DOHH2 (cell line): Measurements from ENCODE around the gene DSCAM.
"Not testable (repeated sequence)": the region's sequence is repeated elsewhere in the genome, so short reads cannot be mapped to it uniquely, and the experiment has no call there.

Experiments used
- H3F3A ChIP-seq: fragments of 200-600 bp; sonication (generic), shearing (Covaris generic); 2 replicates; pipeline ENCODE4 v1.6.0; 2016; ENCODE audit warnings: antibody characterized with exemption, mild to moderate bottlenecking; ENCODE audit not compliant: control insufficient read depth, insufficient read depth
- H3K27ac ChIP-seq: fragments of 200-600 bp; sonication (generic); 2 replicates; pipeline ENCODE4 v1.5.1; 2014; ENCODE audit warnings: low read depth, mild to moderate bottlenecking, low read length, moderate library complexity
- H3K27me3 ChIP-seq: fragments of 200-600 bp; sonication (generic); 2 replicates; pipeline ENCODE4 v1.6.1; 2014; ENCODE audit warnings: mild to moderate bottlenecking, low read length, mixed read lengths; ENCODE audit not compliant: control insufficient read depth
- H3K36me3 ChIP-seq: fragments of 200-600 bp; sonication (generic); 2 replicates; pipeline ENCODE4 v1.6.1; 2014; ENCODE audit warnings: mild to moderate bottlenecking, low read length, moderate library complexity, mixed read lengths; ENCODE audit not compliant: control insufficient read depth
- H3K4me1 ChIP-seq: fragments of 200-600 bp; sonication (generic); 2 replicates; pipeline ENCODE4 v1.6.1; 2014; ENCODE audit warnings: mild to moderate bottlenecking, low read length, mixed read lengths; ENCODE audit not compliant: control insufficient read depth
- H3K4me2 ChIP-seq: fragments of 200-600 bp; sonication (generic); 2 replicates; pipeline ENCODE4 v1.6.0; 2014; ENCODE audit warnings: mild to moderate bottlenecking, low read length, moderate library complexity
- H3K4me3 ChIP-seq: fragments of 200-600 bp; sonication (generic); 2 replicates; pipeline ENCODE4 v1.5.1; 2014; ENCODE audit warnings: mild to moderate bottlenecking, low read length, mixed read lengths
- H3K79me2 ChIP-seq: fragments of 200-600 bp; sonication (generic); 2 replicates; pipeline ENCODE4 v1.6.1; 2014; ENCODE audit warnings: mild to moderate bottlenecking, low read length, mixed read lengths; ENCODE audit not compliant: control insufficient read depth
- H3K9me2 ChIP-seq: fragments of 200-600 bp; sonication (generic); replicated peaks from 2 replicates; pipeline ENCODE4 v1.6.1; 2014; ENCODE audit warnings: mild to moderate bottlenecking, low read length, mixed read lengths; ENCODE audit not compliant: control insufficient read depth
- H3K9me3 ChIP-seq: fragments of 200-600 bp; sonication (generic); 2 replicates; pipeline ENCODE4 v1.6.1; 2014; ENCODE audit warnings: antibody characterized with exemption, low read length, mixed read lengths; ENCODE audit not compliant: control insufficient read depth, insufficient read depth
- H4K20me1 ChIP-seq: fragments of 200-600 bp; sonication (generic); 2 replicates; pipeline ENCODE4 v1.6.0; 2014; ENCODE audit warnings: low read depth, mild to moderate bottlenecking, antibody characterized with exemption, low read length, moderate library complexity; ENCODE audit not compliant: control insufficient read depth, insufficient read depth
- EZH2phosphoT487 ChIP-seq: fragments of 200-600 bp; sonication (generic); IDR thresholded peaks from 2 replicates; pipeline ENCODE4 v1.6.1; 2017; ENCODE audit warnings: borderline replicate concordance, mild to moderate bottlenecking, antibody characterized with exemption, low read length, moderate library complexity, mixed read lengths
- TF ChIP-seq, protein P1 (sequence below): fragments of 200-600 bp; sonication (generic); IDR thresholded peaks from one replicate; pipeline ENCODE4 v1.5.1; 2014; ENCODE audit warnings: antibody characterized with exemption, mild to moderate bottlenecking, low read depth, low read length; ENCODE audit not compliant: poor library complexity, severe bottlenecking

The DSCAM gene

DNA sequence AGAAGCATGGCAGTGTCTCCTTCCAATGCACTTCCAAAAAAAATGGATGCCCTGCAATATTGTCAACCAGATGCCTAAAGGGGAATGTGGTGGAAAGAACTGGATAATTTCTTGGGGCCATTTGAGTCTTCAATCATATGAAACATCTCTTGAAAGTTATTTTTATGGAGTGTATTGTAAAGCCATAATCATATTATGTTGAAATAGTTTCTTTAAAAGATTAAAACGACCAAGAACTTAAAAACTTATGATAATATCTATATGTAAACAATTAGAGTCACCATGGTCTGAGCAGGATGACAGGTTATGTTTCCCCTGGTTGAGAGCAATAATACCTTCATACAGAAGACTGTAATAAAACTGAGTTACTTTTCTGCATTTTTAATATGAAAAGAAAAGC is 522.6 kb downstream of the DSCAM start:
- H3K4me1 ChIP-seq: no peaks in the 10 kb centered on the region
- no peak overlapping the region for H3K4me3 ChIP-seq
- H3K79me2 ChIP-seq: no peaks in the 10 kb centered on the region; the same call in 1 of the 2 replicates
- no peak for TF ChIP-seq EZH2phosphoT487
- TF ChIP-seq, protein P1, sequence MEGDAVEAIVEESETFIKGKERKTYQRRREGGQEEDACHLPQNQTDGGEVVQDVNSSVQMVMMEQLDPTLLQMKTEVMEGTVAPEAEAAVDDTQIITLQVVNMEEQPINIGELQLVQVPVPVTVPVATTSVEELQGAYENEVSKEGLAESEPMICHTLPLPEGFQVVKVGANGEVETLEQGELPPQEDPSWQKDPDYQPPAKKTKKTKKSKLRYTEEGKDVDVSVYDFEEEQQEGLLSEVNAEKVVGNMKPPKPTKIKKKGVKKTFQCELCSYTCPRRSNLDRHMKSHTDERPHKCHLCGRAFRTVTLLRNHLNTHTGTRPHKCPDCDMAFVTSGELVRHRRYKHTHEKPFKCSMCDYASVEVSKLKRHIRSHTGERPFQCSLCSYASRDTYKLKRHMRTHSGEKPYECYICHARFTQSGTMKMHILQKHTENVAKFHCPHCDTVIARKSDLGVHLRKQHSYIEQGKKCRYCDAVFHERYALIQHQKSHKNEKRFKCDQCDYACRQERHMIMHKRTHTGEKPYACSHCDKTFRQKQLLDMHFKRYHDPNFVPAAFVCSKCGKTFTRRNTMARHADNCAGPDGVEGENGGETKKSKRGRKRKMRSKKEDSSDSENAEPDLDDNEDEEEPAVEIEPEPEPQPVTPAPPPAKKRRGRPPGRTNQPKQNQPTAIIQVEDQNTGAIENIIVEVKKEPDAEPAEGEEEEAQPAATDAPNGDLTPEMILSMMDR: no peak
- H3K9me2 ChIP-seq: no peaks in the 10 kb centered on the region; the same call in 1 of the 2 replicates
- no peaks in the 10 kb centered on the region for H3K27me3 ChIP-seq
- H3K4me2 ChIP-seq: no peak overlapping the region
- no peaks in the 10 kb centered on the region for H4K20me1 ChIP-seq
- no peak overlapping the region for H3K27ac ChIP-seq
- H3F3A ChIP-seq: no peaks in the 10 kb centered on the region
- no peaks in the 10 kb centered on the region; the same call in 1 of the 2 replicates for H3K9me3 ChIP-seq
- no peaks in the 10 kb centered on the region for H3K36me3 ChIP-seq

- H3K9me2 ChIP-seq, H3K9me3 ChIP-seq, H3K4me1 ChIP-seq, H3K79me2 ChIP-seq, H4K20me1 ChIP-seq, H3K27me3 ChIP-seq, H3K36me3 ChIP-seq, H3K4me2 ChIP-seq, H3K27ac ChIP-seq, H3K4me3 ChIP-seq, H3F3A ChIP-seq: not testable (repeated sequence)
Measured at GRCh38 chr21:40320718-40321117, 526.2 kb downstream of the DSCAM start.

DNA sequence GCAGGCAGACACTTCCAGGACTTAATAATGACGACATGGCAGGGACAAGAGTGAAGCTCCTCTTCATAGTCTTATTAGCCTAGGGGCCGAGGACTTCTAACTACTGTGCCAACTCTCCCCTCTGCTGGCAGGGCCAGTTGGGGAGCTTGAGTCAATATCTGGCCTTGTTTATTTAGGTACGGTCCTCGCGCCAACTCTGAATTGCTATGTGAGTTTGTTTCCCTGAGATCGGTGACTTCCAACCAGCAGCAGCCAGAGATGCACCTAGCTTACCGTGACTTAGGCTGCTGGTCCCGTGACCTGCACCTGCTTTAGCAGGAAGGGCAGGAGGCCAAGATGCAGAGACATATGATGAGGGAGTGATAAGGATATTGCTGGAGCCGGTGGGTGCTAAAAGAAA is 528.6 kb downstream of the DSCAM start:
- H3K79me2 ChIP-seq: no peaks in the 10 kb centered on the region
- no peaks in the 10 kb centered on the region for H4K20me1 ChIP-seq
- no peaks in the 10 kb centered on the region for H3F3A ChIP-seq
- H3K9me2 ChIP-seq: no peaks in the 10 kb centered on the region
- no peak overlapping the region for H3K27ac ChIP-seq
- no peak overlapping the region for H3K4me3 ChIP-seq
- peaks cover 3% of the 10 kb centered on the region; the same call in 1 of the 2 replicates for H3K9me3 ChIP-seq
- no peaks in the 10 kb centered on the region for H3K27me3 ChIP-seq
- no peaks in the 10 kb centered on the region for H3K36me3 ChIP-seq
- no peak for TF ChIP-seq EZH2phosphoT487
- TF ChIP-seq, protein P1: no peak
- no peaks in the 10 kb centered on the region for H3K4me1 ChIP-seq
- H3K4me2 ChIP-seq: no peak overlapping the region

- TF ChIP-seq, protein P1: no peak
- no peak for TF ChIP-seq EZH2phosphoT487
- H3K4me1 ChIP-seq: no peaks in the 10 kb centered on the region
- H3K27ac ChIP-seq: no peak overlapping the region
- H3K27me3 ChIP-seq: no peaks in the 10 kb centered on the region
- no peaks in the 10 kb centered on the region for H3K79me2 ChIP-seq
- H3K36me3 ChIP-seq: no peaks in the 10 kb centered on the region
- no peak overlapping the region for H3K4me3 ChIP-seq
- H3F3A ChIP-seq: no peaks in the 10 kb centered on the region
- H3K9me3 ChIP-seq: peaks cover 3% of the 10 kb centered on the region; the same call in 1 of the 2 replicates
- H4K20me1 ChIP-seq: no peaks in the 10 kb centered on the region
- H3K4me2 ChIP-seq: no peak overlapping the region
- H3K9me2 ChIP-seq: no peaks in the 10 kb centered on the region
Measured at GRCh38 chr21:40316104-40316503, 530.9 kb downstream of the DSCAM start.
